H1 (cell line): Measurements from ENCODE around the gene OSBPL9. TPM values are rescaled to one million over a fixed set of nuclear protein-coding genes. Genes with fewer than 3 reads are reported as not detected.

Source experiments
- CTCF ChIA-PET: fragments of 300-600 bp; sonication (Branson Sonifier 250); formaldehyde crosslinking; loops from one replicate; lab custom pipeline; 2021; ENCODE audit not compliant: partially characterized antibody; lab: Charles Lee
- POLR2A ChIA-PET: fragments of 300-600 bp; sonication (Branson Sonifier 250); formaldehyde crosslinking; loops from one replicate; lab custom pipeline; 2021; ENCODE audit warnings: inconsistent platforms; ENCODE audit not compliant: partially characterized antibody; lab: Charles Lee
- DNase-seq, 2 experiments: peaks; one replicate each; pipeline versions ENCODE4 v3.0.0 to v3.0.0-alpha.2; 2010 to 2022; ENCODE audit warnings: low spot score in 2 of 2, low read depth in 1 of 2, mixed read lengths in 1 of 2
- FAIRE-seq: peaks from 2 replicates; lab custom pipeline; 2011; peaks lifted over from hg19 to GRCh38; lab: Jason Lieb, UNC
- H2AFZ ChIP-seq: 2 replicates; pipeline ENCODE4 v1.8.1; 2012; ENCODE audit warnings: low read length, inconsistent platforms
- H2AK5ac ChIP-seq: 2 replicates; pipeline ENCODE4 v1.6.1; 2013; ENCODE audit warnings: low read depth, low read length
- H2BK120ac ChIP-seq: replicated peaks from 2 replicates; pipeline ENCODE3; 2013; ENCODE audit warnings: low read depth, low read length, inconsistent platforms
- H2BK12ac ChIP-seq: 2 replicates; pipeline ENCODE4 v1.6.1; 2013; ENCODE audit warnings: low read depth, low read length
- H2BK15ac ChIP-seq: 2 replicates; pipeline ENCODE4 v1.6.1; 2013; ENCODE audit warnings: low read length
- H2BK20ac ChIP-seq: 2 replicates; pipeline ENCODE4 v1.6.1; 2013; ENCODE audit warnings: low read length
- H2BK5ac ChIP-seq: 2 replicates; pipeline ENCODE4 v1.6.1; 2013; ENCODE audit warnings: low read depth, low read length
- H3K14ac ChIP-seq: 2 replicates; pipeline ENCODE4 v1.6.1; 2013; ENCODE audit warnings: inconsistent platforms; ENCODE audit not compliant: insufficient read length
- H3K18ac ChIP-seq: 2 replicates; pipeline ENCODE4 v1.6.1; 2013; ENCODE audit warnings: low read length; ENCODE audit errors: extremely low read depth
- H3K23ac ChIP-seq: 2 replicates; pipeline ENCODE4 v1.6.1; 2013; ENCODE audit warnings: inconsistent platforms; ENCODE audit not compliant: insufficient read length
- H3K23me2 ChIP-seq: 2 replicates; pipeline ENCODE4 v1.6.1; 2013; ENCODE audit warnings: low read depth, low read length
- H3K27ac ChIP-seq: 2 replicates; pipeline ENCODE4 v1.6.1; 2011; ENCODE audit warnings: low read depth, low read length, inconsistent platforms
- H3K27me3 ChIP-seq, 4 experiments: replicated peaks in 1 of 4; 1 replicate in 1 of 4; 2 replicates in 3 of 4; pipeline versions ENCODE4 v1.6.1 to v1.8.1; 2011 to 2013; ENCODE audit warnings: low read length in 3 of 4, mild to moderate bottlenecking in 3 of 4, inconsistent platforms in 2 of 4, mixed read lengths in 2 of 4, moderate library complexity in 1 of 4; ENCODE audit not compliant: control insufficient read depth in 3 of 4, insufficient read depth in 3 of 4; ENCODE audit errors: extremely low read depth in 1 of 4
- H3K36me3 ChIP-seq, 4 experiments: 2 replicates each; pipeline versions ENCODE4 v1.6.1 to v1.8.1; 2011 to 2013; ENCODE audit warnings: mild to moderate bottlenecking in 4 of 4, low read length in 3 of 4, moderate library complexity in 2 of 4, control low read depth in 1 of 4, inconsistent platforms in 1 of 4; ENCODE audit not compliant: insufficient read depth in 4 of 4, control insufficient read depth in 2 of 4
- H3K4ac ChIP-seq: replicated peaks from 2 replicates; pipeline ENCODE3; 2013; ENCODE audit warnings: low read length, low read depth, mixed read lengths, inconsistent platforms; ENCODE audit not compliant: insufficient read length
- H3K4me1 ChIP-seq, 4 experiments: replicated peaks in 1 of 4; 1 replicate in 1 of 4; 2 replicates in 3 of 4; pipeline versions ENCODE4 v1.6.1 to v1.8.1; 2011 to 2013; ENCODE audit warnings: low read length in 3 of 4, inconsistent platforms in 2 of 4, mixed read lengths in 1 of 4; ENCODE audit not compliant: insufficient read depth in 4 of 4, control insufficient read depth in 3 of 4
- H3K4me2 ChIP-seq, 2 experiments: 2 replicates each; pipeline versions ENCODE4 v1.6.1 to v1.8.1; 2011 to 2013; ENCODE audit warnings: low read depth in 2 of 2, low read length in 2 of 2, control low read depth in 1 of 2, inconsistent platforms in 1 of 2, mild to moderate bottlenecking in 1 of 2; ENCODE audit not compliant: insufficient read depth in 1 of 2
- H3K4me3 ChIP-seq, 4 experiments: fragments of 200-600, 300-600 bp in 1 of 4; sonication (generic), shearing (Covaris generic), sonication (Bioruptor Twin) in 1 of 4; 2 replicates each; pipeline versions ENCODE4 v1.5.1 to v1.8.1; 2011 to 2016; ENCODE audit warnings: low read length in 4 of 4, low read depth in 3 of 4, control low read depth in 2 of 4, inconsistent platforms in 2 of 4, mild to moderate bottlenecking in 2 of 4, mixed read lengths in 1 of 4, moderate library complexity in 1 of 4; ENCODE audit not compliant: insufficient read depth in 2 of 4; ENCODE audit errors: extremely low read depth in 1 of 4
- H3K56ac ChIP-seq: replicated peaks from 2 replicates; pipeline ENCODE3; 2013; ENCODE audit warnings: low read depth, mild to moderate bottlenecking, mixed read lengths, low read length, inconsistent platforms; ENCODE audit not compliant: insufficient read length
- H3K79me1 ChIP-seq: 2 replicates; pipeline ENCODE4 v1.6.1; 2013; ENCODE audit warnings: low read depth, low read length, control low read depth
- H3K79me2 ChIP-seq, 2 experiments: 2 replicates each; pipeline versions ENCODE4 v1.6.1 to v1.8.1; 2012 to 2013; ENCODE audit warnings: low read length in 2 of 2, mild to moderate bottlenecking in 2 of 2, inconsistent platforms in 1 of 2; ENCODE audit not compliant: insufficient read depth in 2 of 2, control insufficient read depth in 1 of 2
- H3K9ac ChIP-seq, 4 experiments: replicated peaks in 1 of 4; 1 replicate in 1 of 4; 2 replicates in 3 of 4; pipeline versions ENCODE4 v1.6.1 to v1.8.1; 2011 to 2013; ENCODE audit warnings: low read depth in 3 of 4, low read length in 3 of 4, control low read depth in 2 of 4, mild to moderate bottlenecking in 2 of 4, moderate library complexity in 2 of 4, inconsistent platforms in 1 of 4; ENCODE audit errors: extremely low read depth in 1 of 4
- H3K9me3 ChIP-seq, 2 experiments: 2 replicates each; pipeline versions ENCODE4 v1.6.1 to v1.8.1; 2012 to 2013; ENCODE audit warnings: mild to moderate bottlenecking in 2 of 2, moderate library complexity in 2 of 2, control low read depth in 1 of 2, inconsistent platforms in 1 of 2, low read depth in 1 of 2, low read length in 1 of 2, mixed read lengths in 1 of 2; ENCODE audit not compliant: insufficient read depth in 2 of 2
- H4K20me1 ChIP-seq, 2 experiments: replicated peaks in 1 of 2; 2 replicates each; pipeline versions ENCODE3 to v1.8.1; 2011 to 2013; ENCODE audit warnings: inconsistent platforms in 2 of 2, low read length in 2 of 2, mild to moderate bottlenecking in 1 of 2; ENCODE audit not compliant: insufficient read depth in 2 of 2, control insufficient read depth in 1 of 2
- H4K5ac ChIP-seq: 2 replicates; pipeline ENCODE4 v1.6.1; 2013; ENCODE audit warnings: low read length, low read depth, mixed read lengths, inconsistent platforms; ENCODE audit not compliant: insufficient read length
- H4K8ac ChIP-seq: 2 replicates; pipeline ENCODE4 v1.8.0; 2013; ENCODE audit warnings: mild to moderate bottlenecking, moderate library complexity, low read length, inconsistent platforms; ENCODE audit not compliant: insufficient read depth; ENCODE audit errors: extremely low read depth
- H4K91ac ChIP-seq: replicated peaks from 2 replicates; pipeline ENCODE3; 2013; ENCODE audit warnings: low read length, mixed read lengths, inconsistent platforms; ENCODE audit not compliant: insufficient read length
- ATF2 ChIP-seq: IDR thresholded peaks from 2 replicates; pipeline ENCODE4 v1.6.1; 2012; ENCODE audit warnings: low read length, inconsistent platforms
- BACH1 ChIP-seq: IDR thresholded peaks from 2 replicates; pipeline ENCODE4 v1.6.1; 2012; ENCODE audit warnings: low read length, improper control_type of control experiment
- BCL11A ChIP-seq, 2 experiments: IDR thresholded peaks; one replicate each; pipeline ENCODE4 v1.6.1; 2011; ENCODE audit warnings: low read depth in 2 of 2, low read length in 2 of 2, mild to moderate bottlenecking in 2 of 2
- BRCA1 ChIP-seq: IDR thresholded peaks from 2 replicates; pipeline ENCODE4 v1.6.1; 2012; ENCODE audit warnings: low read depth, low read length, improper control_type of control experiment
- CBX5 ChIP-seq: fragments of 300-800, 300-1000 bp; sonication (generic); IDR thresholded peaks from 2 replicates; pipeline ENCODE4 v1.7.1; 2016; ENCODE audit warnings: antibody characterized with exemption, low read length, low read depth
- CHD2 ChIP-seq: IDR thresholded peaks from 2 replicates; pipeline ENCODE4 v1.6.1; 2012; ENCODE audit warnings: low read length, improper control_type of control experiment
- RAD21 ChIP-seq, 2 experiments: IDR thresholded peaks in 1 of 2; conservative IDR thresholded peaks in 1 of 2; 2 replicates each; pipeline ENCODE4 v1.6.1; 2011; ENCODE audit warnings: low read depth in 2 of 2, low read length in 2 of 2, improper control_type of control experiment in 1 of 2, inconsistent platforms in 1 of 2, mild to moderate bottlenecking in 1 of 2, moderate library complexity in 1 of 2
- SIX5 ChIP-seq: IDR thresholded peaks from 2 replicates; pipeline ENCODE4 v1.6.1; 2011; ENCODE audit warnings: mild to moderate bottlenecking, low read depth, low read length
- TAF7 ChIP-seq: optimal IDR thresholded peaks from 2 replicates; pipeline ENCODE3; 2011; ENCODE audit warnings: low read depth, mild to moderate bottlenecking, inconsistent platforms, low read length, moderate library complexity, borderline replicate concordance
- WGBS, 2 experiments: shearing (Covaris generic) in 1 of 2; methylation state at CpG; one replicate each; pipeline versions ENCODE4 v1.1.6 to v1.1.7; 2013 to 2015; ENCODE audit warnings: low lambda C conversion rate in 2 of 2, mixed read lengths in 2 of 2, inconsistent platforms in 1 of 2, low coverage in 1 of 2, missing lambda C conversion rate in 1 of 2; ENCODE audit not compliant: insufficient replicate concordance in 2 of 2, insufficient coverage in 1 of 2, insufficient read length in 1 of 2; ENCODE audit errors: extremely low coverage in 1 of 2, missing lambda C conversion rate in 1 of 2; 5-methylcytosine and 5-hydroxymethylcytosine counted together
- polyA plus RNA-seq, 7 experiments: library from polyadenylated mRNA; depleted of rRNA in 3 of 7; stranded (reverse) in 5 of 7; unstranded in 2 of 7; fragments of >200 nt in 5 of 7; fragments of 200-250 nt in 2 of 7; gene quantifications; 1 replicate in 5 of 7; 2 replicates in 1 of 7; 4 replicates in 1 of 7; pipeline versions ENCODE4 v1.2.1 to v1.2.3, GENCODE V29; 2011 to 2013; ENCODE audit warnings: missing spikeins in 2 of 7, mixed read lengths in 2 of 7
- total RNA-seq: library from RNA; stranded (reverse); fragmentation: NEBNext Ultra II Directional; extraction: Animal tissue kit (Norgen Biotek cat#: 25700); gene quantifications from 2 replicates; pipeline ENCODE4 v1.2.1, GENCODE V29; 2021

OSBPL9 gene
- total and polyA plus RNA-seq, 2 of the 8 experiments (the other 6 are each of a cell fraction or from before 2014, with no cell fraction given): 58.2 to 71.6 TPM

GRCh38 chr1:51760872-51761271 lies 144.0 kb downstream of the OSBPL9 start:
- H2AFZ ChIP-seq: no peak overlapping the region
- DNase-seq (no peak), FAIRE-seq (no peak)
- no peak overlapping the region for H2BK12ac ChIP-seq
- H4K8ac ChIP-seq: no peak overlapping the region
- CTCF ChIA-PET: interaction anchor here (0.6 to 1.6 kb wide), 3 partner anchors 8 to 35 kb away, joined by 3 to 8 read pairs (median 6); no protein-coding TSS in a partner anchor
- no peaks in the 10 kb centered on the region for H3K79me1 ChIP-seq
- H2BK20ac ChIP-seq: no peak overlapping the region
- H3K9ac ChIP-seq: no peak overlapping the region
- H2AK5ac ChIP-seq: no peak overlapping the region
- H3K14ac ChIP-seq: no peak overlapping the region
- H3K27me3 ChIP-seq: no peaks in the 10 kb centered on the region
- no peaks in the 10 kb centered on the region for H3K79me2 ChIP-seq
- H3K4me2 ChIP-seq: no peak overlapping the region
- no peaks in the 10 kb centered on the region for H3K23me2 ChIP-seq
- no peak overlapping the region for H2BK15ac ChIP-seq
- H3K18ac ChIP-seq: no peak overlapping the region
- no peak overlapping the region for H3K23ac ChIP-seq
- H4K5ac ChIP-seq: no peak overlapping the region
- H3K36me3 ChIP-seq: peaks cover 0 to 26% (median under 1%) of the 10 kb centered on the region in 4 experiments; a peak in 4 of 8 replicates
- no peaks in the 10 kb centered on the region for H3K4me1 ChIP-seq
- H3K4me3 ChIP-seq: no peak overlapping the region
- H3K27ac ChIP-seq: no peak overlapping the region
- no peak overlapping the region for H3K56ac ChIP-seq
- POLR2A ChIA-PET: no interaction called here
- H3K9me3 ChIP-seq: no peaks in the 10 kb centered on the region
- H4K91ac ChIP-seq: no peak overlapping the region
- no peaks in the 10 kb centered on the region for H4K20me1 ChIP-seq
- WGBS, 2 experiments: 93% methylated on average over 3 of the region's 3 CpGs; no CpG with 5 or more reads in 1 of the 2 experiments
- no peak overlapping the region for H3K4ac ChIP-seq
- no peak overlapping the region for H2BK120ac ChIP-seq
- no peak overlapping the region for H2BK5ac ChIP-seq
- TF ChIP-seq RAD21 (IDR thresholded peaks at IDR 0.05 in 1 of 2, conservative IDR thresholded peaks at IDR 0.05 in 1 of 2; ENCODE audit: low read depth in 2 of 2, low read length in 2 of 2) (no peak), ATF2 (no peak), SIX5 (no peak), CBX5 (no peak), BRCA1 (no peak), BACH1 (no peak), TAF7 (no peak), CHD2 (no peak), BCL11A (IDR thresholded peaks at IDR 0.05; ENCODE audit: low read depth in 2 of 2, low read length in 2 of 2) (no peak)
